IMR-90 (cell line): Measurements from ENCODE around the gene MCUB. TPM values are rescaled to one million over a fixed set of nuclear protein-coding genes. Genes with fewer than 3 reads are reported as not detected.

Experiments used
- ATAC-seq: fragments of 200-7000 bp; cut with Tn5 transposase; 2 replicates; pipeline ENCODE4 v1.9.1; 2020; ENCODE audit warnings: low read depth, mild to moderate bottlenecking, moderate library complexity
- BruUV-seq: library from RNA; stranded (reverse); fragments of 400-500 nt; replicated peaks from 2 replicates; lab custom pipeline; 2021; lab: Mats Ljungman, UMichigan
- CTCF ChIA-PET: fragments of 300-600 bp; formaldehyde crosslinking; extraction: SDS; loops from one replicate; lab custom pipeline; 2021; ENCODE audit warnings: antibody characterized with exemption; lab: Yijun Ruan, JAX
- POLR2A ChIA-PET: fragments of 300-600 bp; sonication (Branson Sonifier 250); formaldehyde crosslinking; loops from one replicate; lab custom pipeline; 2022; ENCODE audit warnings: antibody characterized with exemption; ENCODE audit not compliant: unreplicated experiment; lab: Charles Lee
- DNase-seq: peaks from one replicate; pipeline ENCODE4 v3.0.0; 2013
- H2AFZ ChIP-seq: replicated peaks from 2 replicates; pipeline ENCODE3; 2013; ENCODE audit warnings: low read length, mild to moderate bottlenecking; ENCODE audit not compliant: poor library complexity
- H2AK5ac ChIP-seq: 2 replicates; pipeline ENCODE4 v1.6.1; 2013; ENCODE audit warnings: low read depth, low read length, inconsistent platforms
- H2AK9ac ChIP-seq: replicated peaks from 2 replicates; pipeline ENCODE3; 2013; ENCODE audit warnings: mild to moderate bottlenecking, low read depth, low read length, moderate library complexity; ENCODE audit not compliant: poor library complexity
- H2BK120ac ChIP-seq: 2 replicates; pipeline ENCODE4 v1.6.1; 2013; ENCODE audit warnings: low read depth, low read length, inconsistent platforms
- H2BK15ac ChIP-seq: 3 replicates; pipeline ENCODE4 v1.6.1; 2013; ENCODE audit warnings: low read depth, low read length, inconsistent platforms
- H2BK20ac ChIP-seq: 2 replicates; pipeline ENCODE4 v1.6.1; 2013; ENCODE audit warnings: low read depth, mild to moderate bottlenecking, inconsistent platforms, low read length, moderate library complexity
- H2BK5ac ChIP-seq: 2 replicates; pipeline ENCODE4 v1.6.1; 2013; ENCODE audit warnings: mild to moderate bottlenecking, low read depth, low read length, inconsistent platforms; ENCODE audit not compliant: poor library complexity, severe bottlenecking
- H3K14ac ChIP-seq: replicated peaks from 2 replicates; pipeline ENCODE4 v1.6.1; 2013; ENCODE audit warnings: low read depth, low read length, inconsistent platforms
- H3K18ac ChIP-seq: 2 replicates; pipeline ENCODE4 v1.6.1; 2013; ENCODE audit warnings: low read depth, low read length, control low read depth
- H3K23ac ChIP-seq: 2 replicates; pipeline ENCODE4 v1.6.1; 2013; ENCODE audit warnings: low read depth, low read length, inconsistent platforms
- H3K27ac ChIP-seq: 2 replicates; pipeline ENCODE4 v1.5.1; 2013; ENCODE audit warnings: mild to moderate bottlenecking, control low read depth, low read length; ENCODE audit not compliant: insufficient read depth
- H3K27me3 ChIP-seq: 2 replicates; pipeline ENCODE4 v1.6.1; 2013; ENCODE audit warnings: low read length; ENCODE audit not compliant: control insufficient read depth, insufficient read depth
- H3K36me3 ChIP-seq: 2 replicates; pipeline ENCODE4 v1.6.1; 2013; ENCODE audit warnings: low read length, mixed read lengths; ENCODE audit not compliant: control insufficient read depth, insufficient read depth
- H3K4ac ChIP-seq: 2 replicates; pipeline ENCODE4 v1.6.1; 2013; ENCODE audit warnings: low read depth, low read length, inconsistent platforms
- H3K4me1 ChIP-seq: 2 replicates; pipeline ENCODE4 v1.6.1; 2013; ENCODE audit warnings: low read length, mixed read lengths; ENCODE audit not compliant: control insufficient read depth, insufficient read depth
- H3K4me2 ChIP-seq: 2 replicates; pipeline ENCODE4 v1.6.1; 2013; ENCODE audit warnings: low read depth, mild to moderate bottlenecking, control low read depth, low read length, moderate library complexity
- H3K4me3 ChIP-seq: 2 replicates; pipeline ENCODE4 v1.5.1; 2013; ENCODE audit warnings: low read depth, mild to moderate bottlenecking, control low read depth, low read length, moderate library complexity; ENCODE audit not compliant: insufficient read depth
- H3K56ac ChIP-seq: 2 replicates; pipeline ENCODE4 v1.6.1; 2013; ENCODE audit warnings: low read length, inconsistent platforms; ENCODE audit not compliant: insufficient read depth; ENCODE audit errors: extremely low read depth
- H3K79me1 ChIP-seq, 2 experiments: 2 replicates each; pipeline ENCODE4 v1.6.1; 2013; ENCODE audit warnings: low read length in 2 of 2, inconsistent platforms in 1 of 2, low read depth in 1 of 2
- H3K9ac ChIP-seq: 2 replicates; pipeline ENCODE4 v1.6.1; 2013; ENCODE audit warnings: low read depth, low read length, control low read depth
- H3K9me1 ChIP-seq: 2 replicates; pipeline ENCODE4 v1.6.1; 2013; ENCODE audit warnings: low read length, inconsistent platforms; ENCODE audit not compliant: insufficient read depth
- H3K9me3 ChIP-seq: 2 replicates; pipeline ENCODE4 v1.6.1; 2013; ENCODE audit warnings: low read length; ENCODE audit not compliant: control insufficient read depth, insufficient read depth
- H4K20me1 ChIP-seq: 2 replicates; pipeline ENCODE4 v1.6.1; 2013; ENCODE audit warnings: low read length, inconsistent platforms; ENCODE audit not compliant: insufficient read depth
- H4K5ac ChIP-seq: 2 replicates; pipeline ENCODE4 v1.6.1; 2013; ENCODE audit warnings: mild to moderate bottlenecking, low read depth, low read length, control low read depth
- H4K8ac ChIP-seq, 2 experiments: 2 replicates each; pipeline ENCODE4 v1.6.1; 2013; ENCODE audit warnings: low read depth in 2 of 2, low read length in 2 of 2, control low read depth in 1 of 2, inconsistent platforms in 1 of 2
- H4K91ac ChIP-seq: 2 replicates; pipeline ENCODE4 v1.6.1; 2013; ENCODE audit warnings: low read depth, low read length, inconsistent platforms; ENCODE audit not compliant: insufficient read depth
- MAZ ChIP-seq: IDR thresholded peaks from 2 replicates; pipeline ENCODE4 v1.6.1; 2012; ENCODE audit warnings: low read depth, mild to moderate bottlenecking, low read length, improper control_type of control experiment, moderate library complexity, borderline replicate concordance
- WGBS, 2 experiments: methylation state at CpG; one replicate each; pipeline versions ENCODE4 v1.1.5 to v1.1.7; 2013; ENCODE audit warnings: missing lambda C conversion rate in 2 of 2; ENCODE audit not compliant: insufficient read length in 1 of 2; ENCODE audit errors: extremely low coverage in 2 of 2; 5-methylcytosine and 5-hydroxymethylcytosine counted together
- dilution Hi-C: fragments of 300-500 bp; cut with HindIII; formaldehyde crosslinking; loops from one replicate; pipeline ENCODE4 v1.14.3; 2018; ENCODE audit warnings: low sequenced_read_pairs; ENCODE audit not compliant: unreplicated experiment
- in situ Hi-C: fragments of 300-500 bp; cut with MboI; formaldehyde crosslinking; loops from 3 replicates; pipeline ENCODE4 v1.14.3; 2019; ENCODE audit warnings: low sequenced_read_pairs, inconsistent platforms, mixed read lengths
- intact Hi-C: fragments of 100-400 bp; cut with micrococcal nuclease; formaldehyde crosslinking; loops from 2 replicates; pipeline ENCODE4 v1.10.0; 2022
- polyA plus RNA-seq, 3 experiments: library from polyadenylated mRNA; depleted of rRNA; stranded (reverse); fragments of >200 nt; gene quantifications; 2 replicates each; pipeline ENCODE4 v1.2.3, GENCODE V29; 2012; ENCODE audit warnings: low replicate concordance in 1 of 3
- total RNA-seq: library from RNA; depleted of rRNA; stranded (reverse); fragments of >200 nt; gene quantifications from 2 replicates; pipeline ENCODE4 v1.2.3, GENCODE V29; 2012

The MCUB gene
- total and polyA plus RNA-seq, 2 of the 4 experiments (the other 2 are of a cell fraction), result 18.5 to 20.4 TPM

DNA sequence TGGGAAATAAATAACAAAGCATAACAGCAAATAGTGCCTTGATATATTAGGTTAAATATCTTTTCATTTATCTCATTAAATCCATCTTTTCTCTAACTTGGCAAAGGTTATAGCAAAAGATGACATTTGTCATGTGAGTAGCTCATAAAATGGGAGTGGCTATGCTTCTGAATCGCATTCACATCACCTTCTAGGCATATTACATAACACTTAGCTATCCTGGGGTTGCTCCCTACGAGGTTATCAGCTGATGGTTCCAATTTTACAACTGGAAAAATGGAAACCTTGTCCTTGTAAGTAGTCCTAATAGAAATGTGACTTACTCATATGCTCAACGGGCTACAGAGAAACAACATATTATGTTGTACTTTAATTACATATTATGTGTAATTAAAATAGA, 153.5 kb downstream of the MCUB start:
- H3K14ac ChIP-seq, result no peak overlapping the region
- no peak overlapping the region for H2AK5ac ChIP-seq
- dilution Hi-C loops (no loop called here), in situ Hi-C loops (no loop called here), intact Hi-C loops (no loop called here)
- H3K9me3 ChIP-seq, result no peaks in the 10 kb centered on the region
- no CpG with 5 or more reads among the region's 3 CpGs for WGBS, 2 experiments
- H3K36me3 ChIP-seq, result 0 out of 2 replicates have a peak, but pooled peaks cover 2% of the 10 kb centered on the region
- no peak overlapping the region for H3K9ac ChIP-seq
- no peak overlapping the region for H2BK15ac ChIP-seq
- H4K20me1 ChIP-seq, result no peaks in the 10 kb centered on the region
- no peak overlapping the region for H3K23ac ChIP-seq
- H2AK9ac ChIP-seq, result no peak overlapping the region
- ChIA-PET POLR2A (no interaction called here), CTCF (no interaction called here)
- no peak overlapping the region for H2AFZ ChIP-seq
- H2BK20ac ChIP-seq, result no peak overlapping the region
- H4K5ac ChIP-seq, result no peak overlapping the region
- no peaks in the 10 kb centered on the region for H3K9me1 ChIP-seq
- H3K4me3 ChIP-seq, result no peak overlapping the region
- no peak for DNase-seq
- H3K4ac ChIP-seq, result no peak overlapping the region
- no peak overlapping the region for H3K4me2 ChIP-seq
- no peak overlapping the region for H4K8ac ChIP-seq
- no peak for TF ChIP-seq MAZ
- no peaks in the 10 kb centered on the region for H3K27me3 ChIP-seq
- H3K4me1 ChIP-seq, result no peaks in the 10 kb centered on the region
- no peak overlapping the region for H2BK5ac ChIP-seq
- no peak overlapping the region for H2BK120ac ChIP-seq
- no peaks in the 10 kb centered on the region; a peak in 1 of 4 replicates for H3K79me1 ChIP-seq
- no peak overlapping the region for H3K56ac ChIP-seq
- no peak overlapping the region for H3K27ac ChIP-seq
- BruUV-seq, result no TSS peak
- H3K18ac ChIP-seq, result no peak overlapping the region
- H4K91ac ChIP-seq, result no peak overlapping the region
- no peak for ATAC-seq
